Coronary artery (tissue), 2 donors: ENCODE results near the gene IGSF3.
"Not testable (repeated sequence)": the region's sequence is repeated elsewhere in the genome, so short reads cannot be mapped to it uniquely, and the experiment has no call there.

Source experiments
- DNase-seq: peaks from one replicate; pipeline ENCODE4 v3.0.0-alpha.2; 2017; ENCODE audit warnings: low spot score
- H3K27ac ChIP-seq, 2 donors: fragments of 200-600 bp; sonication (generic); one replicate each; pipeline ENCODE4 v1.5.1; 2016 to 2019
- H3K4me3 ChIP-seq: fragments of 200-600 bp; sonication (generic); 2 replicates; pipeline ENCODE4 v1.5.1; 2016; ENCODE audit warnings: mild to moderate bottlenecking, moderate library complexity
- TF ChIP-seq, protein P1 (sequence below): fragments of 200-600 bp; sonication (generic); IDR thresholded peaks from one replicate; pipeline ENCODE4 v1.5.1; 2019; ENCODE audit warnings: antibody characterized with exemption

The IGSF3 gene

DNA sequence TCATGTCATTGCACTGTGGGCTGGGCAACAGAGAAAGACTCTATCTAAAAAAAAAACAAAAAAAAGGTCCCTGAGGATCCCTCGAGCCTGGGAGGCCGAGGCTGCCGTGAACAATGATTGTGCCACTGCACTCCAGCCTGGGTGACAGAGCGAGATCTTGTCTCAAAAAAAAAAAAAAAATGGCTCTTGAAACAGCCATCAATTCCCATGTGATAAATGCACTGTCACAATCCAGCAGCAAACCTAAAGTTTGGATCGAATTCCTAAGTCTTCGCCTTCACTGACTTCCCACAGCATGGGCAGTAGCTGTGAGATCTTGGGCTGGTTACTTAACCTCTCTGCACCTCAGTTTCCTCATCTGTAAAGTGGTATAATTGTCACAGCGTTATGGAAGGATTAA lies 43.5 kb downstream of the IGSF3 start:
- TF ChIP-seq, protein P1, sequence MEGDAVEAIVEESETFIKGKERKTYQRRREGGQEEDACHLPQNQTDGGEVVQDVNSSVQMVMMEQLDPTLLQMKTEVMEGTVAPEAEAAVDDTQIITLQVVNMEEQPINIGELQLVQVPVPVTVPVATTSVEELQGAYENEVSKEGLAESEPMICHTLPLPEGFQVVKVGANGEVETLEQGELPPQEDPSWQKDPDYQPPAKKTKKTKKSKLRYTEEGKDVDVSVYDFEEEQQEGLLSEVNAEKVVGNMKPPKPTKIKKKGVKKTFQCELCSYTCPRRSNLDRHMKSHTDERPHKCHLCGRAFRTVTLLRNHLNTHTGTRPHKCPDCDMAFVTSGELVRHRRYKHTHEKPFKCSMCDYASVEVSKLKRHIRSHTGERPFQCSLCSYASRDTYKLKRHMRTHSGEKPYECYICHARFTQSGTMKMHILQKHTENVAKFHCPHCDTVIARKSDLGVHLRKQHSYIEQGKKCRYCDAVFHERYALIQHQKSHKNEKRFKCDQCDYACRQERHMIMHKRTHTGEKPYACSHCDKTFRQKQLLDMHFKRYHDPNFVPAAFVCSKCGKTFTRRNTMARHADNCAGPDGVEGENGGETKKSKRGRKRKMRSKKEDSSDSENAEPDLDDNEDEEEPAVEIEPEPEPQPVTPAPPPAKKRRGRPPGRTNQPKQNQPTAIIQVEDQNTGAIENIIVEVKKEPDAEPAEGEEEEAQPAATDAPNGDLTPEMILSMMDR: no peak
- DNase-seq: no peak
- Histone ChIP-seq H3K4me3 (no peak overlapping the region), H3K27ac (no peak overlapping the region)

DNA sequence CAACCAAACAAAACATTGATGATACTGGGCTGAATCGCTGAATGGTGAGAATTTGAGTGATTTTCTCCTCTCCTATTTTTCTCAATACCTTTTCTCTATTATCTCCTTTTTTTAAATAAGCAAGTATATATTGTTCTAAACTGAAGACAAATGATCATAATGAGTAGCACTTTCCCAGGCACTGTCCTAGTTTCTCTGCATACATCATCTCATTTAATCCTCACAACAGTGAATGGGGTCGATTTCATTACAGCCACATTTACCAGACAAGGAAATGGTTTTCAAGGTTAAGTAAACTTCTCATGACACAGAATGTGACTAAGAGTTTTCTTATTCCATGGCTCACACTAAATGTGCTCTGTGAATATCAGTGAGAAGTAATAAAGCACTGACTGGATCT lies 45.0 kb downstream of the IGSF3 start:
- H3K4me3 ChIP-seq, DNase-seq, H3K27ac ChIP-seq: not testable (repeated sequence)

DNA sequence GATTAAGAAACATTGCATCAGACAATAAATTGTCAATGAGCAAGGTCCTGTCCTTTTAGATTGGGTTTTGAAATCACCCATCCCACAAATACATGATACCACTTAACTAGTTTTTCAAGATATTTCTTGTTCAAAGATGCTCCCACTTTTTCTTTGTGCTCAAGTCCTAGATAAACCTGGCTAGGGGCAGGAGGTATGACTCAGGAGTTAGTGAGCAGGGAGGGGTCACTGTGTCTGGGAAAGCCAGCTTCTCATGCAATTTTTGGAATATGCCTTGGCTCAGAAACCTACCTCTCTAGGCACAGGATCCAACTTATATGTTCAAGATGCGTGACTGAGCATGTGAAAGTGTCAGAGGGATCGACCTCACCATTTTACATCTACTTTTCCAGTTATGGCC lies 45.8 kb downstream of the IGSF3 start:
- DNase-seq: not testable (repeated sequence)

DNA sequence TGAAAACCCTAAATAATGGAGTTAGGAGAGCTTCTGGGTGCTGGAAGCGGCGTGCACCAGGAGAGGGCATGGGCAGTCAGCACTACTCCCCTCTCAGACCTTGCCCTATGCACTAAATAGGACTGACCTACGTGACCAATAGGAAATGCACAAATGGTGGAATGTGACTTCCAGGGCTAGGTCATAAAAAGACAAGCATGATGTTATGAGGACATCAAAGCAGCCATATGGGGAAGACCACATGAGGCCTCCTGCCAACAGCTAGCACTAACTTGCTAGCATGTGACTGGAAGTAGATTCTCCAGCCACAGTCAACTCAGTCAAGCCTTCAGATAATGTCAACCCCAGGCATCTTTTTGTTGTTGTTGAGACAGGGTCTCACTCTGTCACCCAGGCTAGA lies 47.1 kb downstream of the IGSF3 start:
- H3K27ac ChIP-seq, H3K4me3 ChIP-seq, DNase-seq: not testable (repeated sequence)

More for the DNA sequence above, 45.8 kb downstream of the IGSF3 start:
- H3K27ac ChIP-seq, H3K4me3 ChIP-seq: not testable (repeated sequence)

DNA sequence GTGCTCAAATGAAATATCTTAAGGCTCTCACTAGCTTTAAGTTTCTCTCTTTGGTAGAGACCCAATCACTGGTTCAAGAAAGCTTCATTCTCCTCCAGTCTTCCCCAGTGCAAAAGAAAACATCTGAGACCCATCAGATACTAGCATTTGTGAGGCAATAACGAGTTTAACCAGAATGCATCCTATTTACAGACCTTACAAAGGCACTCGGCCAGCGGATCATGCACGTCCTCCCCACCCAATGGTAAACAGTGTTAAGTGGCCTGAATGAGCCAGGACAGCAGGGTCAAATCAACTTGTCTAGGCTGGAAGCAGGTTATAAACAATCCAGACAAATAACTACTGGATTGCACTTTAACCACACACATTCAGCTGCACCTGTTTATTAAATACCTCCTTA lies 48.4 kb downstream of the IGSF3 start:
- H3K4me3 ChIP-seq, H3K27ac ChIP-seq, DNase-seq: not testable (repeated sequence)

DNA sequence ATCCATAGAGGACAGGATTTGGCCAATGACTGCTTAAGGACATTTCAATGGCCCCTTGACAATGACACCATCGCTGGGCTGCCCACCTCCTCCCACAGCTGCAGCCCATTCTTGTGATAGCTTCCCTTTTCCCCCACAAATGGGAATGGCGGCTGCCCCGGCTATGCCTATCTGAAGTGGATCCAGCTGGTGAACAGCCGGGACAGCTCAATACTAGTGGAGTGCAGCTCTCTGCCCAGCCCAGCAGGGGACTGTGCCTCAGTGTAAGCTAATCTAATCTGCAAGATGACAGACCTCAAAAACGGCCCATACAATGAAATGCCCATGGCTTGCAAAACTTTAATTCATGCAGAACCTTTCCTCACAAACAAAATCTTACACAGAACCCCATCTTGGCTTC lies 49.7 kb downstream of the IGSF3 start:
- DNase-seq, H3K27ac ChIP-seq, H3K4me3 ChIP-seq: not testable (repeated sequence)

DNA sequence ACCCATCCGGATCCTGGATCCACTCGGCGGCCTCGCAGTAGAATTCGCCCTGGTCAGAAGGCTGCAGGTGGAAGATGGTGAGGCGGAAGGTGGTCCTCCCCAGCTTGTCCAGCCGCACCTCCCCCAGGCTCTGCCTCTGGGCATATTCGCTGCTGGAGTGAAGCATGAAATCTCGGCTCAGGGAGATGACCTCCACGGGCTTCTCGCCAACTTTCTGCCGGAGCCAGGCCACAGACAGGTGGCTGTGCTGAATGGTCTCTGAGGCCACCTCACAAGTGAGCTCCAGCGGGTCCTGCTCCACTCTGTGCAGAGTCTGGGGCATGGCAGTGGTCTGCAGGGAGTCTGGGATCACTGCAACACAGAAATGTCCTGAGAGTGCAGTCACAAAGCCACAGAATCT lies 53.7 kb downstream of the IGSF3 start:
- not testable (repeated sequence) for H3K4me3 ChIP-seq, H3K27ac ChIP-seq, DNase-seq

DNA sequence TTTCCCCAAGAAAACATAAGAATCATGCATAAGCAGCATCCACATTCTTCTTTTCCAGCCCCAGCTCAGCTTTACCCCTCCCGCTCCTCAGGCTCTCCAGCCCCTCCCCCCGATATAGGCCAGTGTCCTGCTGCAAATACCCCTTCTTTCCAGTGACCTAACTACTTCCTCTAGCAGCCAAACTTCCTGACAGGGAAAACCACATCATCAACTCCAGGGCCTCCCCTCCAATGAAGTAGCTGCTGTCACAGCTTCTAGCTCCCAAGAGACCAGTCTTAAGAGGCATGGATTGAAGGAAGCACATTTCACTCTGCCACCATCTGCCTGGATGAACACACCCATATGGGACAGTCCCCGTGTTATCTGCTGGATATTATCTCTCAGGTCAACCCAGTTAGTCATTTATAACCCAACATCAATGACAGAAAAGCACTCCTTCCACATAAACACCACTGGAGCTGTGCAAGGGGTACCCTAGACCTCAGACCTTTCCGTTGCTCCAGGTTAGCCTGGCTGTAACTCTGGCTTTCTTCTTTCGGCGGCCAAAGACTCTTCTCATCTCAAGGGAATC lies 57.6 kb downstream of the IGSF3 start:
- not testable (repeated sequence) for H3K4me3 ChIP-seq, H3K27ac ChIP-seq, DNase-seq

DNA sequence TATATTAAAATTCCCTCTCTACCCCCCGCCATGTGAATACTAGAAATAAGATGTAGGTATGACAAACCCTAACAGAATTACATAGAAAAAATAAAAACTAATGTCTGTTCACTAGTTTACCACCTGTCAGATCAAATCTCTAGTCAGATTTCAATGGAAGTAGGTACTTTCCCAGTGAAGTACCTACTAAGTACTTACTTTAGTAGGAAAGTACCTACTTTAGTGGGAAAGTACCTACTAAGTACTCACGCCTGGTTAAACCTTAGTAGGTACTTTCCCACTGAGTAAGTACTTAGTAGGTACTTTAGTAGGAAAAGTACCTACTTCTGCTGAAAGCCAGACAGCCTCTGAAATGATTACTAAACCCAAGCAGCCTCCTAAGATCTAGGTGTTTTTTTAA lies 58.7 kb downstream of the IGSF3 start:
- H3K4me3 ChIP-seq, DNase-seq, H3K27ac ChIP-seq: not testable (repeated sequence)

DNA sequence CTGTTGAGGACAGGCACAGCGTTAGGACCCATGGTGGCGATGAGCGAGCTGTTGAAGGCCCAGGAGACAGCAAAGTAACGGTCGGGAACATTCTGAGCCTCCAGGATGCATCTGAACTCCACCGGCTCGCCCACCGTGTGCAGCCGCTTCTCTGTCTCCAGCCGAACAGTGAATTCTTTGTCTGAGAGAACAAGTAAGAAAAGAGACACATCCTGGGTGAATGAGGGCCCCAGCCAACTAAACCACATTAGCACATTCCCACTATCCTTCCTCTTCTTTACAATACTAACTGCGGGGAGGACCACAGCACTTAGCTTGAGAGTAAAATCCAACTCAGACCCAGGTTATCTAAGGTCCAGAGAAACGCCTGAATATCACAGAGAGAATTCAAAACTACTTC lies 59.4 kb downstream of the IGSF3 start:
- H3K4me3 ChIP-seq, H3K27ac ChIP-seq, DNase-seq: not testable (repeated sequence)

DNA sequence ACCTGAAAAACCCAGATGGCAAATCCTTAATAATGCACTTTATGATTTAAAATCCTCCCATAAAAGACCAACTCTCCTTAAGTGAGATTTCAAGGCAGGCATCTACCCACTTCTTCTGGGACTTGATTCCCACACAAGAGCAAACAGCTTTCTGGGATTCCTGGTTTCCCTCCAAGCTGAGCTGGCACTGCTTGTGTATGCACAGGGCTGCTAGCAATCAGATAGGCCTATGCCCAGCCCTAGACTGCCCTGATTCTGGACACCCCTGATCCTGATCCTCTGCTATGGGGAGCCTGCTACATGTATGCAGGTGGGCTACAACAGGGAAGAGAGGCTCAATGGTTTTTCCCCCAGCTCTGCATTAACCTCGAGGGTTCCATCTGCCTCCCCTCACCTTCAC lies 60.1 kb downstream of the IGSF3 start:
- not testable (repeated sequence) for DNase-seq, H3K27ac ChIP-seq, H3K4me3 ChIP-seq

DNA sequence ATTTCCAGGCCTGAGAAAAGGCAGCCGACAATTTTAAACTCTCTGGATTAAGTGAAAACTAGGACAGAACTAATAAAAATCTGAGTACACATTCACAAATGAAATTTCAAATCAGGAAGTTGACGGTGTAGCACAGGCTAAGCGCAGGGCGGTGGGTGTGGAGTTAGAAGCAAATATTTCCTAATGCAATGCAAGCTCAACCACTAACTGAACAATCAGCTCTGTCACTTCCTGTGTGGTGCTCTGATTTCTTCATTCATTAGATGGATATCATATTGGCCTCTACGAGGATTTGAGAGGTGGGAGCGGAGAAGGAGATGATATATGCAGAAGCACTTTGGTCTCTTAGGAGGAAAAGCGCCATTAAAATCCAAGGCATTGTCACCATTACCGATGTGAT lies 61.5 kb downstream of the IGSF3 start:
- not testable (repeated sequence) for H3K4me3 ChIP-seq, H3K27ac ChIP-seq, DNase-seq

DNA sequence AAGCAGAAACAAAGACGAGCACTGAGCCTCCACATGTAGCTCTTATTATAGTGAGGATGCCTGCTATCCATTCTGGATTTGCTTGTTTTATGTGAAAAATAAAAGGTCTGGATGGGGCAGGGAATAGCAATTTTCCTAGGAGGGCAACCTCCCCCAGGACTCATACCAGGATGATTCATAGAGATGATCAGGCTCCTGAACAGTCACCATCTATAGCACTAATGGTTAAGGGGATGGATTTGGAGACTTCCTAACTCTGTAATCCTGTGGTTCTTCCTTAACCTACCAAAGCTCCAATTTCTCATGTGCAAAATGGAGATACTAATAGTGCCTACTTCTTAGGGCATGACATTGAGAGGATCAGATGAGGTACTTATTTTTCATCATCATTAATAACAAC lies 62.2 kb downstream of the IGSF3 start:
- Histone ChIP-seq H3K4me3 (no peak overlapping the region), H3K27ac (no peak overlapping the region)
- no peak for DNase-seq
- TF ChIP-seq, protein P1: no peak

DNA sequence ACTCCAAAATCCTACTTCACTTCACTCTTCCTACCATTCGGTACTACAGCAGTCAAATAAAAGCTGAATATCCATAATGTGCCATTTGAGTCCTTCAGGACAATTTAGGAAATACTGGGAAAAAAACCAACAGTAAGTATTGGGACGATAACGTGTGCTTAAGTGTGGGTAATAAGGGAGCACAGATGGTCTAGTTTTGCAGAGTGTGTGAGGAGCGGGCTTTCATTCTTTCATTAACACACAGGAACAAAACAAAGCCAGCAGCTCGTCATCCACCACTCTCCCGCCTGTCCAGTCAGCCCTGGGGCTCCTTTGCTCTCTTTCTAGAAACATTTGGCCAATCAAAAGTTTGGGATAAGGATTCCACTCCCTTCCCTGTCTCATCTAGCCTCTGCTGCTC lies 63.1 kb downstream of the IGSF3 start:
- DNase-seq, H3K27ac ChIP-seq, H3K4me3 ChIP-seq: not testable (repeated sequence)

DNA sequence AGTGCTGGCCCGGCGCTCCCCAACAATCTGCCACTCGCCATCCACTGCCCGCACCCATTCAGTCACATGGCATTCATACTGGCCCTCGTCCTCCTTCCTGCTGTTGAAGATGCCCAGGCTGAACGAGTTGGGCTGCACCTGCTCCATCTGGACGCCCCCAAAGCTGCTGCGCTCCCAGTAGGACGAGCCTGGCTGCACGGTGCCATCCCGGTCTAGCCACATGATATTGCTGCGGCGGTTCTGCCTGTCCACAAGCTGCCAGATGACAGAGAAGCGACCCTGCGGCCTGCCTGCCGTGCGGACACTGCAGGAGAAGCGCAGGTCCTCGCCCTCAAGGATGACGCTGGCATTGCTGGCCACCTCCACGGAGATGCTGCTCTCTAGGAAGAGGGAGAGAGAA lies 63.9 kb downstream of the IGSF3 start:
- not testable (repeated sequence) for H3K4me3 ChIP-seq, DNase-seq, H3K27ac ChIP-seq

DNA sequence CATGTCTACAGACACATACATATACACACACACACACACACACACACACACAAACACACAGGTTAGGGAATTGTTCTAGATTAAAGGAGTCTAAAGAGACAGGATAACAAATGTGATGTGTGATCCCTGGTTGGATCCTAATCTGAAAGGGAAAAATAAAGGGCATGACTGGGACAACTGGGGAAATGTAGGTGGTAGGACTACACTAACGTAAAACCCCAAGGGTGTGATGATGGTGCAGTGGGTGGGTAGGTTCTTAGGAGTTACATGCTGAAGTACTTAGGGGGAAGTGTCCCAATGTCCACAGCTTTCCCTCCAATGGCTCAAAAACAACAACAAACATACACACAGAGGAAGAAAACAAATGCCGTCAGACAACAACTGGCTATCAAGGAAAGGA lies 68.2 kb downstream of the IGSF3 start:
- H3K4me3 ChIP-seq, H3K27ac ChIP-seq, DNase-seq: not testable (repeated sequence)

DNA sequence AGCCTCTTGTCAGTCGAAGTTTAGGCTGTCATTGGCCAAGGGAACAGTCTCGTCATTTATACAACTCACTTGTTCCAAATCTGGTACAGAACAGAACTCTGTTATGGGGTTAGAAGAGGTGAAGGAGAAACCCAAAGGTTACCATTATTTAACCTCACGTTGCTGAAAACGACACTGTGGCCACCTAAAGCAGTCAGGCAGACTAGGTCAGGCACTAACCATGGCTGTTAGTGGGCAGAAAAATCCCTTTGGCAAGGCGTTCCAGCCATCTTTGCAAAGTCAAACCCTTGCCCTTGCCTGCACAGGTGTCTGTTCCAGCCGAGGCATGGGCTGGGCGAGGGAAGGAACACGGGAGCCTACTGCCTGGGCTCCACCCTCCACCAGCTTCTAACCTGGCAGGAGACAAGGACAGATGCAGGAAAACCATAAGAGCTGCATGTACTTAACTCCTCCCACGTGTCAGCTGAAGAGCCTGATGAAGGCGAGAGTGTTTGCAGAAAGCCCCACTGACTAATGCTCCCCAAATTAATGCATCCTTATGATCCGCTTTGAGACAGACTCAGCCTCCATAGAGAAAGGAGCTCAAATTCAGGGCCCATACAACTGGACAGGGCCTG lies 69.0 kb downstream of the IGSF3 start:
- H3K27ac ChIP-seq, DNase-seq, H3K4me3 ChIP-seq: not testable (repeated sequence)

DNA sequence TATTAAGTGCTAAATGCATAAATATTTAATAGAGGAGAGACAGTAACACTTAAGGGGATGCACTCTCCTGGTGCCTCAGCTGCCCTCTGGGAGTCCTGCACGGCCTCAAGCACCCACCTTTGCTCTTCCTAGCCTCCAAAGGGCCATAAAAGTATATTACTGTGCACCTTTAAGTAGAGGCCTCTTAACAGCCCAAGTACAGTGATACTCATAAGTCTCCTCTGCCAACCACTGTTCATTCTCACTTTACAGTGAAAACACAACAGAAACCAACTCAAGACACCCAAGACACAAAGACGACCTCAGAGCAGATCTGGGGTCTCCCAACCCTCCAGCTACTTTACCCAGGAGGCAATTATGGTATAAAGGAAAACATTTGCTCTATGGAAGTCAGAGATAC lies 70.1 kb downstream of the IGSF3 start:
- H3K27ac ChIP-seq, DNase-seq, H3K4me3 ChIP-seq: not testable (repeated sequence)
